ENCODE data around the gene BMP6.
A peak's percentile ranks its signal among the peaks of the same experiment; 100 is the strongest.

Gene BMP6

GRCh38 chr6:7902867-7903266 is 177.0 kb downstream of the BMP6 start:
- DNase-seq (ENCODE audit: low read depth in 2 of 2), result no peak

DNA sequence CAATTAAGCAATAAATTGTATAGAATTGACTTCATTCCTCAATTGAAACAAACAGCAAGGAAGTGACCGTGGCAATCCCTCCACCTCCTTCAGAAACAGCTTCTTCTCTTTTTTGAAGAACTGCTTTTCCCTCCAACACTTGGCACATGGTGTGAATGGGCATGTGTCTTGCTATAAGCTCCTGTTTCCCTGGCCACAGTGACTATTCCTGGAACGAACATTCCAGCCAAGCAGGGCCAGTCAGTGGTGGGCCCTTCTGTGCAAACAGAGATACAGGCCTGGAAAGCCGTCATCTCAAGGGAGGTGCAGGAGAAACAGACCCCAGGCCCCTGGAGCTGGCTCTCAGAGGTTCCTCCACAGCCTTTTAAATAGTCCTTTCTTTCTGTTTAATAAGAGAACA is 177.8 kb downstream of the BMP6 start:
- DNase-seq (ENCODE audit: low read depth in 2 of 2), result no peak

DNA sequence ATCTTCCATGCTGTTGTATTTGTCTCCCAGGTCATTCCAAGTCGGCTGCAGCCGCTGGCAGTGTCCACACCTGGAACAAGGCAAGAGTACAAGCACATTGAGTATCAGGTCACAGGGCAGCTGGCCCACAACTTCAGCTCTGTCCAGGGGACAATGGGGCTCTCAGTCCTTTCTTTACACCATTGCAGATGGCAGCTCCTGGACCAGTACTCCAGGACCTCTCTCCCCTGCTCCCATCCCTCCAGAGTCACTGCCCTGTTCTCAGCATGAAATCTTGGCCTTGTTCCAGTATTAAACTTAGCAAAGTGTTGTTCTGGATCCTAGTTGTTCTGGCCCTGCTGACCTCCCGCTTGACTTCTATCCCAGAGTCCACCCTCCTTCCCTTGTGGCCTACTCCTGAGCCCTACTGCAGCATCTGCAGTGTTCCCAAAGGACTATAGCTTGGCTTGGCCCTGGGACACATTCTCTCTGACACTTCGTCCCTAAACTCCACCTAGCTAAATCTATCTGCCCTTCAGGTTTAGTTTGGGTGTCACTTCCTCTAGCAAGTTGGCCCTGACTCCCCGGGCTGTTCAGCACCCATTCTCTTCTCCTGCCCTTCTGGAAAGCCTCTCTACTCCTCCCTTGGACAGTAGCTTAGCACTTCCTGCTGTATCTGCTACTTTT is 178.9 kb downstream of the BMP6 start:
- no peak for DNase-seq (ENCODE audit: low read depth in 2 of 2)

DNA sequence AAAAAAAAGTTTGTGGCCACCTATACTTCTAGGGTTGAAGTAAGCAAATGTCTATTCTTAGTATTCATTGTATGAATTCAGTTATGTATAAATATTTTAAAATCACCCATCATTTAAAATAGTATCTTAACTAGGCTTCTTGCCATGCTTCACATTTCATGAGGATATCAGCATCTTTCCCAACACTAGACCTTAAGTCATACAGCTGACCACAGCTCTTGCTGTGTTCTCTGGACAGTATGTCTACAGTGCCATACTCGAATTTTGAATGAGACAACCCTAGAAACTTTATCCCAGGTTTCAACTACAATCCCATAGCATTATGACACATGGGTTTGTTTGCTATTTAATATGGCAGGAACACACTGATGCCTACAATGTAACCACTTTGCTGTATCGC is 179.5 kb downstream of the BMP6 start:
- DNase-seq (ENCODE audit: low read depth in 2 of 2), result no peak

GRCh38 chr6:7906741-7907140 is 180.8 kb downstream of the BMP6 start:
- no peak for DNase-seq (ENCODE audit: low read depth in 2 of 2)

GRCh38 chr6:7907159-7907558 is 181.3 kb downstream of the BMP6 start:
- no peak for DNase-seq (ENCODE audit: low read depth in 2 of 2)

DNA sequence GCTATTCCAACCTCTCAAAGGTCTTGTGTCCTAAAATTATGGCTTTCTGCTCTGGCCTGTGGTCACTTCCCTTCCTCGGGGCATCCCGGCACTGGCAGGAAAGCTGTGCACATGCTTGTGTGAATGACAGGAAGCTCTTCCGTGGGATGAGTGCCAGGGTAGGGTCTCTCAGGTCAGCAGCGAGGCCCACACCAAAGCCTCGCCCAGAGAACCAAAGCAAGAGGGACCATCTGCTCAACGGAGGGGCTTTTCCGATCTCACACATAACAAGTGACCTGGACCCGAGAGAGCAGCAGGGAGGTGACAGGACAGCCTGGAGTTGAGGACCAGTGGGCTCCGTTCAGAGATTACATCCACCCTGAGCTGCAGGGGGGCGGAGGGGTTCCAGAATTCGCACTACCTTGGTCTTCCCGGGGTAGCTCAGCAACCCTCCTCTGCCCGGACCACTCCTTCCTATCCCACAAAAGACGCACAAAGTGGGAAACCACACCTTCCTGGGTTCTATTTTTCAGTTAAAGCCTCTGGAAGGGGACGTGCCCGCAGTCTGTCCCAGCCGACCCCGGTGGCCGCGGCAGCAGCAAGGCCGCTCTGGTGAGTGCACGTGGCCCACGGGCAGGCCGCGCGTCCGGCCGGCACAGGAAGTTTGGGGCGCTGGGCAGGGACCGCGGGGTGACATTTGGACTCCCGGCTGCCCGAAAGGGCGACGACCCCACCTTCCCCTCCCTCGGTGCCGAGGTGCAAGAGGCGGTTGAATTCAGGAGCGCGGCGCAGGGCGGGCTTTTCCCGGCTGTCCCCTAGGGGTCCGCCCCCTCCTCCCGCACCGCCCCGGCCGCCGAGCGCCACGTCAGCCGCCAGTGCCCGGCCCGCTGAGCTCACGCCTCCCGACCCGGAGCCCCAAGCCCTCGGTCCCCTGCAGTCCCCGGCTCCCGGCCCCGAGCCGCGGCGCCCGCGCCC is 183.7 kb downstream of the BMP6 start:
- DNase-seq (ENCODE audit: low read depth in 2 of 2), result peak; percentile 24 to 59

- DNase-seq (ENCODE audit: low read depth in 2 of 2), result no peak
Measured at GRCh38 chr6:7910298-7910653, 184.4 kb downstream of the BMP6 start.

- DNase-seq (ENCODE audit: low read depth in 2 of 2), result peak; percentile 40 to 68
Measured at GRCh38 chr6:7910654-7911344, 184.9 kb downstream of the BMP6 start, which contains the start of gene TXNDC5. TXNDC5 (minus strand) TSS chr6:7910788; CDS start chr6:7910776, 12 bp downstream.

GRCh38 chr6:7911345-7911725 is 185.4 kb downstream of the BMP6 start:
- no peak for DNase-seq (ENCODE audit: low read depth in 2 of 2)

- DNase-seq (ENCODE audit: low read depth in 2 of 2), result no peak
Measured at GRCh38 chr6:7912024-7912423, 186.1 kb downstream of the BMP6 start.

DNA sequence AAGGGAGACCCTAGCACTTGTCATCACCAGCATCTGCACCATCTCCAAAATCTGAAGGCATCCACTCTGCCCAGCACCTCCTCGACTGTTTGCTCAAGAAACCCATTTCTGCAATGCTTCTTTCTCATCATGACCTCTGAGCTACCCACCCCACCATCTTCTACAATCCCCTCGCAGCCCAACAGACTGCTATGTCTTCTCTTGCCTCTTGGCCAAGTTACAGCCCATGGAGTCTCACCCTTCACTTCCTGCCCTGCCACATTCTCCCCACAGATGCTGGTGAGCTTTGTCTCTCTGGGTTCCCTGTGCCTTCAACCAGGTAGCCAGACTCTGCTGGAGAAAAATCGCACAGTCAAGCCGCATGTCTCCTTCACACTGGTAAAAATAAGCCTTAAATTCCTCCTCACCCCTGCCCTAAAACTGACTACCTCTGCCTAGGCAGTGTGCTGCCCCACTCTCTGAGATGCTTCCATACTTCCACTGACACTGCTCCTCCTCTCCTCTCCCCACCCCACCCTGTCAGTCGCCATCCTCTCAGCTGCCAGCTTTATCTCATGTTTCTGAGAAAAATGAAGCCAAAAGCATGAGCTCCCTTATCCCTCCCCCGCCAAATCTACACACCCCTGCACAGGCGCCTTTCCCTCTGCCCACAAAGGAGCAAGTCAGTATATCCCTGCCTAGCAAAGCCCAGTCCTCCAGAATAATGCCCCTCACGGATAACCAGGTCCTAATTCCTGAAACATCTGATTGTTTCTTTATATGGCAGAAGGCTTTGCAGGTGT is 187.0 kb downstream of the BMP6 start:
- no peak for DNase-seq (ENCODE audit: low read depth in 2 of 2)

DNA sequence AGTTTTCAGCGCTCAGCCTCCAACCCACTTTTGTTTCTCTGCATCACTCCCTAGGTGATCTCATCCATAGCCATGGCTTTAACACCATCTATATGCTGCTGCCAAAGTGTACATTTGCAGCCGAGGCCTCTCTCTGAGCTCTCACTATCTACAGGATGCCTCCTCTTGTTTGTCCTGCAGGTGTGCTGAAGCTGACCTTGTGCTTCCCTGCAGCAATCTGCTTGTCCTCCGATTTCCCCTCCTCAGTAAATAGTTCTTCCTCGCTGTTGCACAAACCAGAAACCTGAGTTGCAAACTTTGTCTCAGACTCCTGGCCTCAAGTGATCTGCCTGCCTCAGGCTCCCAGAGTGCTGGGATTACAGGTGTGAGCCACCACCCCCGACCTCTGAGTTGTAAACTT is 188.4 kb downstream of the BMP6 start:
- no peak for DNase-seq (ENCODE audit: low read depth in 2 of 2)

DNA sequence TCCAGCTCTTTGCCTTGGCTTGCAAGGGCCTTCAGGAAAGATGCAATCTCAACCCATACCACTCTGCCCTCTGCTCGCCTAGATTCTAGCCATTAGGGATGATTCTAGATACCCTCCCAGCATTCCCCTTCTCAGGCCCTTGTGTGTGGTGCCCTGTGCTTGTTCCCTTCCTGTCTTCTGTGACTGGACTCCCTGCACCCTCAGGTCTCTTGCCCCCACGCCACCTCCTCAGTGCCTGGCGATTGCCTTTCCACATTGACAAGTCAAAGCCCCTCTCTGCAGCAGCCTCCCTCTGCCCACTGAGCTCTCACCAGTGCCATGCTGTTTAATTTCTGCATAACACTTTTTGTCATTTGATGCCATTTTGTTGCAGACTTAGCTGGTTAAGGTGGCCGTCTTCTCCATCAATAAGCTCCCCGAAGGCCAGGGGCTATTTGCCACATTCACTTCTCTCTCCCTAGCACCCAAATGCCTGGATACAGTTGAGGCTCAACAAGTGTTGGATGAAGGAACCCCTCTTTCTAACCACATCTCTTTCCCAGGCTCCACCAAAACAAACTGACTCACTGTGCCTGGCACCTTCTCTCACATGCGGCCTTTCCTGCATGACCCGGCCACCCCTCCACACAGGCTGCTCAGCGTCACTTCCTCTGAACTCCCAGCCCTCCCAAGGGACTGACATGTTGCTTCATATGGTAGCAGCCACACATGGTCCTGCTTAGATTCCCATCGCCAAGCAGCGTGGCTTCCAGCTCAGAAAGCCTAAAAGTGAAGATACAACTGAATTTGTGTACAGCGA is 189.3 kb downstream of the BMP6 start:
- no peak for DNase-seq (ENCODE audit: low read depth in 2 of 2)

DNA sequence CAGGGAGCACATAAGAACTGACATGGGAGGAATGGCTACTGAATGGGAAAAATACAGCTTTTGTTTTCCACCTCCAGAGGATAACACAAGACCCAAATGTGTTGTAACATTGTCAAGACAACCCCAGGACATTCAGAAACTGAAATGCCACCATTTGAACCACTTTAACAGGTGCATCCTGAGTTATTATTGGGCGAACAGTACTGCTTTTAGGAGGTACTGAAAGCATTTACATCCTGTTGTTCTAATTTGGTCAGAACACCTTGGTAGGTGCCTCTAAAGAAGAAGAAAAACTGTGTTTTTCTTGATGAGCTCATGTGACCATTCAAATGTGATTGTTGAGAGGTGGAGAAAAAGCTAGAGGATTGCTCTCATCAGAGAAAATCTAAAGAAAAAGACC is 191.1 kb downstream of the BMP6 start:
- DNase-seq (ENCODE audit: low read depth in 2 of 2), result no peak

DNA sequence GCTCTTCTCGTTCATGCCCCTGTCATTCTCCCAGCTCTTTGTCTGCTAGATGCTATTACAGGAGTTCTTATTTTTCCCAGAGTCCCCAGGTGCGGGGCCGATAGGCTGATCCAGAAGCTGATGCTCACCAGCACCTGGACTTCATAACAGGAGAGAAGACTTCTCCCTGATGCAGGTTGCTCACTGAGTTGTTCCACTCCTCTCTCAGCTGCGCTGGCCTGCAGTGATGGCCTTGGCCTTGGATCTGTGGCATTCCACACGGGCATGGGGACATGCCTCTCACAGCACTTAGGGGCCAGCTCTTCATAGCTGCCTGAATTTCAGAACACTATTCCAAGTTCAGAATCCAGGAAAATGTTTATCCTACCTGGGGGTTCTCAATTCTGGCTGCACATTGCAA is 191.8 kb downstream of the BMP6 start:
- no peak for DNase-seq (ENCODE audit: low read depth in 2 of 2)

DNA sequence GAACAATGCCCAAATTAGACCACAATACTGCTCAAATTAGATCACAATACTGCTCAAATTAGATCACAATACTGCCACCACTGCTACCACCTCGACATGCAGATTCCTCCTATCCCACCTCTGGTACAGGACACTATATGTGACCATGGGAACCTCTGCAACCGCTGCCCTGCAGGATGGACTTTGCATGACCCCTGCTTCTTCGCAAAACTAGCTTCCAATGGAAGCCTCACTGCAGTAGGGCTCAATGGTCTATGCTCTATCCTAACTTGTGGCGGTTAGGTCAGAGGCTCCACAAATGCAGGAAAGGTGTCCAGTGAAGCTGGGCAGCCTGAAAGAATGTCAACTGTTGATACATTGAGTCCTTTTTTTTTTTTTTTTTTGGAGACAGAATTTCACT is 192.5 kb downstream of the BMP6 start:
- DNase-seq (ENCODE audit: low read depth in 2 of 2), result no peak

DNA sequence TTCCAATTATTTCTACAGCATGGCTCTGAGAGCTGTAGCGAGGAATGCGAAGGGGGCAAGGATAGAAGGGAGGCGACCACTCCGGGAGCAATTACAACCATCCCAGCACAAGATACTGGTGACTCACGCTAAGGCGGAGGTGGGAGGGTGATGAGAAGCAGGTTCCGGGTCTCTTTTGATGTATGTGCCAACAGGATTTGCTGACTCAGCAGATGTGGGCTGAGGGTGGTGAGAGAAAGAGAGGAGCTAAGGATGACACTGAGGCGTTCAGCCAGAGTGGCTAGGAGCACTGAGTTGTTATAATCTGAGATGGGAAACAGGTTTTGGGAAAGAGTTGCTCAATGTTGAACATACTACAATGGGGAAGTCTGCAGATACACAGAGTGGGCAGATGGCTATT is 194.0 kb downstream of the BMP6 start:
- peak in 1 of 2 experiments; percentile 29 for DNase-seq (ENCODE audit: low read depth in 2 of 2)

DNA sequence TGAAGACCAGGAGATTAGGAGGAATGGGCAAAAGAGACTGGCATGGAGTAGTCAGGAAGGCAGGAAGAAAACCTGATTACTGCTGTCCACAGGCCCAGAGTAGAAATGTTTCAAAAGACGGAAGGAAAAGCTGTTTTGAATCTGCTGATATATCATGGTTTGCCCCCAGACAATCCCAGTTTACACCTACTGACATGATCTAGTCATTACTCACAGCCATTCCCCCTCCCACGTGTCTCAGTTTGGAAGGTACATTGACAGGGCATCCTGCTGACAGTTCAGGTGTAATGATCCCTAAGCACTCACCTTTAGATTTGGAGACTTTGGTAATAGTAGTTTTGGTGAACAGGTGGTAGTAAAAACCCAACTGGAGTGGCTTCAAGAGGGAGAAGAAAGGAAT is 194.5 kb downstream of the BMP6 start:
- no peak for DNase-seq (ENCODE audit: low read depth in 2 of 2)

DNA sequence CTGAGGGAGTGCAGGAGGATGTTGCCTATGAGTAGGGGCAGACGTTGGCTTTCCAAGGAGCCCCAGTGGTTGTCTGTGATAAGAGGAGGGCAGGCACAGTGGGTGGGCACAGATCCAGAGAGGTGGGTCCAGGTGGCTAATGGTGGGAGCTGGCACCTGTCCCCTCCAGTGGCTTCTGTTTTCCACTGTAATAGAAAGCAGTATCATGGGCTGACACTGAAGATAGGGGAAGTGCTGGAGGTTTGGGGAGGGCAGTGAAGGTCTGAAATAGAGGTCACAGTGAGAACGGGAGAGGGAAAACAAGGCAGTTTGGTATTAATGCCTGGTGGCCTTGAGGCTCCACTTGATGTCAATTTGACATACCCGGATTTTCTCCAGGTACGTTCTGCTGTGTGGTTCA is 195.1 kb downstream of the BMP6 start:
- no peak for DNase-seq (ENCODE audit: low read depth in 2 of 2)

GRCh38 chr6:7921632-7922092 is 195.8 kb downstream of the BMP6 start:
- no peak for DNase-seq (ENCODE audit: low read depth in 2 of 2)

Measured in stimulated activated CD4-positive, alpha-beta T cell treated with anti-CD3 and anti-CD28 coated beads, Interleukin-12 subunit alpha, Interleukin-12 subunit beta, amount 100 ng/mL, for 24 hours (primary cell).